Lower lobe of right lung (tissue), 2 donors: ENCODE measurements around the gene GTF3C2. TPM values are rescaled to one million over a fixed set of nuclear protein-coding genes. Genes with fewer than 3 reads are reported as not detected.

ENCODE experiments used
- ATAC-seq, 2 donors: fragments of 200-7000 bp; cut with Tn5 transposase; one replicate each; pipeline ENCODE4 v1.9.1; 2020 to 2022; ENCODE audit warnings: mild to moderate bottlenecking in 2 of 2, moderate library complexity in 2 of 2
- DNase-seq: peaks from one replicate; pipeline ENCODE4 v3.0.0-alpha.2; 2020
- H3K27ac ChIP-seq: fragments of 200-600 bp; one replicate; pipeline ENCODE4 v1.8.0; 2022
- H3K27me3 ChIP-seq: fragments of 200-600 bp; one replicate; pipeline ENCODE4 v1.8.0; 2022; ENCODE audit warnings: low read depth
- H3K36me3 ChIP-seq: fragments of 200-600 bp; one replicate; pipeline ENCODE4 v1.8.0; 2022; ENCODE audit warnings: mild to moderate bottlenecking
- H3K4me1 ChIP-seq: fragments of 200-600 bp; one replicate; pipeline ENCODE4 v1.8.0; 2022
- H3K4me3 ChIP-seq: fragments of 200-600 bp; one replicate; pipeline ENCODE4 v1.8.0; 2022; ENCODE audit warnings: mild to moderate bottlenecking
- H3K9me3 ChIP-seq: fragments of 200-600 bp; one replicate; pipeline ENCODE4 v1.8.0; 2022
- intact Hi-C: fragments of 100-400 bp; cut with DNase I; formaldehyde crosslinking; loops from one replicate; pipeline ENCODE4 v1.11.0; 2022
- total RNA-seq: library from RNA; stranded (reverse); fragmentation: NEBNext Ultra II Directional; extraction: Animal tissue kit (Norgen Biotek cat#: 25700); gene quantifications from one replicate; pipeline ENCODE4 v1.2.1, GENCODE V29; 2021
- TF ChIP-seq, protein P1 (sequence below): fragments of 200-600 bp; IDR thresholded peaks from one replicate; pipeline ENCODE4 v1.8.0; 2022; ENCODE audit warnings: antibody characterized with exemption, mild to moderate bottlenecking
- donor health status: DM: no; HTN: yes; CAD: no; lungs with severe emphysema.

Gene GTF3C2
- total RNA-seq, 1 donor from 2014 or later, result 56.4 TPM

DNA sequence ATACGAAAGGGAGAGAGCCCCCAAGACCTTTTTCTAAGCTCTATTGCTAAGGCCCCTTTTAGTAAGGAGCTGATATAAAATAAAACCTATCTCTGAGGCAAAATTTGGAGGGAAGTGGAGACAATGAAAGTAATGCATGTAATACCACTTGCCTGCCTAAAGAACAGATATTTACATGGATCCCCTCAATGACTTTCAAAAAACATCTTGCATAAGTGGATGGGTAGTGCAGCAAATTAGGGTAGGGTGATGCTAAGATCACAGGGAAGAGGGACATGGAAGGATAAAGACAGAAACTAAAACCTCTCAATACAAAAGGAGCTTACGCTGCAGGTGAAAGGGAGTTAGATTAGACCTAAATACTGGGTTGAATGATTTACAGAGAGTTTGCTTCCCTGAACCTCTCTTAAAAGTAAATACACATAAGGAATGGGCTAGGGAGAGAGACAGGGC lies 22.8 kb upstream of the GTF3C2 start:
- peaks cover 19% of the 10 kb centered on the region for H3K4me1 ChIP-seq
- H3K36me3 ChIP-seq, result peaks cover 71% of the 10 kb centered on the region
- DNase-seq (no peak), ATAC-seq (no peak)
- intact Hi-C loops, result no loop called here
- TF ChIP-seq, protein P1, sequence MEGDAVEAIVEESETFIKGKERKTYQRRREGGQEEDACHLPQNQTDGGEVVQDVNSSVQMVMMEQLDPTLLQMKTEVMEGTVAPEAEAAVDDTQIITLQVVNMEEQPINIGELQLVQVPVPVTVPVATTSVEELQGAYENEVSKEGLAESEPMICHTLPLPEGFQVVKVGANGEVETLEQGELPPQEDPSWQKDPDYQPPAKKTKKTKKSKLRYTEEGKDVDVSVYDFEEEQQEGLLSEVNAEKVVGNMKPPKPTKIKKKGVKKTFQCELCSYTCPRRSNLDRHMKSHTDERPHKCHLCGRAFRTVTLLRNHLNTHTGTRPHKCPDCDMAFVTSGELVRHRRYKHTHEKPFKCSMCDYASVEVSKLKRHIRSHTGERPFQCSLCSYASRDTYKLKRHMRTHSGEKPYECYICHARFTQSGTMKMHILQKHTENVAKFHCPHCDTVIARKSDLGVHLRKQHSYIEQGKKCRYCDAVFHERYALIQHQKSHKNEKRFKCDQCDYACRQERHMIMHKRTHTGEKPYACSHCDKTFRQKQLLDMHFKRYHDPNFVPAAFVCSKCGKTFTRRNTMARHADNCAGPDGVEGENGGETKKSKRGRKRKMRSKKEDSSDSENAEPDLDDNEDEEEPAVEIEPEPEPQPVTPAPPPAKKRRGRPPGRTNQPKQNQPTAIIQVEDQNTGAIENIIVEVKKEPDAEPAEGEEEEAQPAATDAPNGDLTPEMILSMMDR, result no peak
- no peaks in the 10 kb centered on the region for H3K27me3 ChIP-seq
- H3K9me3 ChIP-seq, result no peaks in the 10 kb centered on the region
- H3K4me3 ChIP-seq, result peak overlapping the region; percentile 73
- H3K27ac ChIP-seq, result peak overlapping the region; percentile 91

DNA sequence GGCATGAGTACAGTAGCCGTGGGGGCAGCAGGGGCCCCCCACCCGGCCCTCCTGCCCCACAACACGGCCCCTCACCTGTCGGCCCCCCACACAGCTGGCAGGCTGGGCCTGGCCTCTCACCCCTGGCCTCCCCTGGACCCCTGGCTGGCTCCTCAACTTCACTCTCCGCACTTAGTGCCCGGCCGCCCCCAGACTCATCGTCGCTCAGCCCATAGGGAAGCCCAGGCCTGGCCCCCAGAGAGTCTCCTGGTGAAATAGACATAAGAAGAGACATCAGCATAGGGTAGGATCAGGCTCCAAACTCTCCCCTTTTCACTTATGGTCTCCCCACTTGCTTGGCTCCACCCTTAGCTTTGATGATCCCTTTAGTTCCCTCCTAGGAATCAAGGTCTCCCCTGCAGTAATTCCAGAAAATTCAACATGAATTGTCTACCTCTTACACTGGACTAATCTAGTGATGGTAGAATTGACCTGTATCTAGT lies 22.3 kb upstream of the GTF3C2 start:
- intact Hi-C loops, result no loop called here
- Histone ChIP-seq H3K36me3 (peaks cover 71% of the 10 kb centered on the region), H3K27ac (no peak overlapping the region), H3K4me1 (peaks cover 19% of the 10 kb centered on the region), H3K9me3 (no peaks in the 10 kb centered on the region), H3K4me3 (no peak overlapping the region), H3K27me3 (no peaks in the 10 kb centered on the region)
- ATAC-seq (no peak), DNase-seq (no peak)
- TF ChIP-seq, protein P1, result no peak

DNA sequence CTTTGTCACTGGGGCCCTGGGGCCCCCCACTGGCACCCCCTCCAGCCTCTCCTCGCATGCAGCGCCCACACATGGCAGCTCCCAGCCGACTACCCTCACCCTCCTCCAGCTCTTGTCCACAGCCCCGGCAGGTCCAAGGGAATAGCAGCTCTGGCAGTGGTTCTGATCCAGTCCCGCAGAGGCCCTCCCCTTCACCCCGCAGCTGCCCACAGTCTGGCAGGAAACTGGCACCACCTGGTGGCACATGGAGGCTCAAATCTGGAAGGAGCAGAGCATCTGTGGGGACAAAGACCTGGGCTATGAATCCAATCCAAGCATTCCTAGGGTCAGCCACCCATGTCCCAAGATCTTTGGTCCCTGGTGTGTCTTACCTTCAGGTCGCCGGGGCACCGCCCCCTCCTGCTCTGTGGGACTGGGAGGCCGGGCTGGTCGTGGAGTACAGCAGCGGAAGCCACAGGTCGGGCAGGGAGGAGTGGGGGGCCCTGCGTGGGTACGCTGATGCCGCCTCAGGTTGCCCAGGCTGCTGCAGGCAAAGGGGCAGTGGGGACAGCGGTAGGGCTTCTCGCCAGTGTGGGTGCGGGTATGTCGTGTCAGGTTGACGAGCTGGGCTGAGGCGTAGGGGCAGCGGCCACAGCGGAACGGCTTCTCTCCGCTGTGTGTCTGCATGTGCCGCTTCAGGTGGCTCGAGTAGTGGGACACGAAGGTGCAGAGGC lies 21.7 kb upstream of the GTF3C2 start:
- H3K4me3 ChIP-seq, result no peak overlapping the region
- no peak for DNase-seq
- TF ChIP-seq, protein P1, result no peak

DNA sequence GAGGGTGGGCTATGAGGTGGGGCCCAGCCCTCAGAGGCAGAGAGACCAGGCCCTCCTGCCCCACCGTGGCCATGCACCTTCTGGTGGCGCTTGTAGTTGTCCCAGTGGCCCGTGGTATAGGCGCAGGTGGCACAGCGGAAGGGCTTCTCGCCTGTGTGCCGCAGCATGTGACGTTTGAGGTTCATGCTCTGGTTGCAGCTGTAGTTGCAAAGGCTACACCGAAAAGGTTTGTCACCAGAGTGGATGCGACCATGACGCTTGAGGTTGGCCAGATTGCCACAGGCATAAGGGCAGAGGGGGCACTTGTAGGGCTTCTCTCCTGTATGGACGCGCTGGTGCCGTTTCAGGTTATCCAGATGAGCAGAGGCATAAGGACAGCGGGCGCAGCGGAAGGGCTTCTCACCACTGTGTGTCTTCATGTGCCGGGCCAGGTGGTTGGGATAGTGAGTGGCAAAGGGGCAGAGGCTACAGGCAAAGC lies 21.1 kb upstream of the GTF3C2 start:
- TF ChIP-seq, protein P1, result no peak
- intact Hi-C loops, result no loop called here
- Histone ChIP-seq H3K4me3 (no peak overlapping the region), H3K27me3 (no peaks in the 10 kb centered on the region), H3K36me3 (peaks cover 73% of the 10 kb centered on the region), H3K27ac (no peak overlapping the region), H3K9me3 (no peaks in the 10 kb centered on the region), H3K4me1 (peaks cover 28% of the 10 kb centered on the region)
- ATAC-seq, result no peak
- no peak for DNase-seq

More for the DNA sequence above, 21.7 kb upstream of the GTF3C2 start:
- Histone ChIP-seq H3K4me1 (peaks cover 22% of the 10 kb centered on the region), H3K27ac (no peak overlapping the region), H3K9me3 (no peaks in the 10 kb centered on the region), H3K36me3 (peaks cover 71% of the 10 kb centered on the region), H3K27me3 (no peaks in the 10 kb centered on the region)
- intact Hi-C loops, result no loop called here
- ATAC-seq, result no peak

DNA sequence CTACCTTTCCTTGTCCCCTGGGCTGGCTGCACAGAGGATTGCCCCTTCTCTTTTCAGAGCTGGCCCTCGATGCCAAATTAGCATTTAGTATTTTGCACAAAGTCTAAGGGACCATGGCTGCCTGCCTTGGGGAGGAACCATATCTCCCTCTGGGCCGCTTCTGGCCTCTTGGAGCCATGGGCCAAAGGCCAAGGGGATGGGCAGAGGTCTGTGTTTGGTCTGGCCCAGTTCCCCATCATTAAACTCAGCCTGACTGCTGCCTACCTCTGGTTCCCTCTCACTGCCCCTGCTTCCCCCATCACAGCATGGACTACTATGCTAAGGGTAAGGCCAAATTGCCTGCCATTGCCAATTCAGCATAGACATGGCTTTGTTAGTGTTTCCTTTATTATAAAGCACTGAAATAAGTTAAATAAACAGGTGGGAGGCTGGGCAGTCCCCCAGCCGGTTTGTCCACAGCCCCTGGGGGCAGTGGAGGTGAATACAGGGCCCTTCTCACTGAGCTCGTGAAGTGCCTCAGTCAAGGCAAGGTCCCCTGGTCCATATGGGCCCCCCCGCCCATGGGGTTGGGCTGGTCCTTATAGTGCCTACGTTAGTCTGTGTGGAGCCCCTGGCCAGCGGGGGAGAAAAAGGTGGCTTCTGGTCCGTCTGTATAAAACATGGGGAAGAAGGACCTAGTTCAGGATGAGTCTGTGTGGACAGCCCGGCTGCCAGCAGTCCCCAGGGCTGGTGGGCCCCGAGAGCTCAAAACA lies 20.5 kb upstream of the GTF3C2 start:
- ATAC-seq (no peak), DNase-seq (no peak)
- no peaks in the 10 kb centered on the region for H3K27me3 ChIP-seq
- H3K27ac ChIP-seq, result no peak overlapping the region
- TF ChIP-seq, protein P1, result no peak
- H3K4me1 ChIP-seq, result peaks cover 34% of the 10 kb centered on the region
- intact Hi-C loops, result no loop called here
- no peak overlapping the region for H3K4me3 ChIP-seq
- H3K36me3 ChIP-seq, result peaks cover 73% of the 10 kb centered on the region
- H3K9me3 ChIP-seq, result no peaks in the 10 kb centered on the region
